Activated naive CD4-positive, alpha-beta T cell treated with anti-CD3 and anti-CD28 coated beads, Interleukin-2, amount 50 U/mL, for 24 hours (primary cell): ENCODE data around the gene MAST1.
A peak's percentile ranks its signal among the peaks of the same experiment; 100 is the strongest.
"Not testable (repeated sequence)": the region's sequence is repeated elsewhere in the genome, so short reads cannot be mapped to it uniquely, and the experiment has no call there.

Experiments
- H3K27ac Mint-ChIP-seq: one replicate; pipeline ENCODE4 v1.8.0; 2021; ENCODE audit warnings: mild to moderate bottlenecking, mixed read lengths
- H3K27me3 Mint-ChIP-seq: one replicate; pipeline ENCODE4 v1.8.0; 2021; ENCODE audit warnings: mixed read lengths
- H3K36me3 Mint-ChIP-seq: one replicate; pipeline ENCODE4 v1.8.0; 2021; ENCODE audit warnings: mixed read lengths
- H3K4me1 Mint-ChIP-seq: one replicate; pipeline ENCODE4 v1.8.0; 2021; ENCODE audit warnings: mixed read lengths
- H3K4me3 Mint-ChIP-seq: one replicate; pipeline ENCODE4 v1.8.0; 2021; ENCODE audit warnings: mild to moderate bottlenecking, mixed read lengths
- H3K9me3 Mint-ChIP-seq: one replicate; pipeline ENCODE4 v1.8.0; 2021; ENCODE audit warnings: mixed read lengths

Gene MAST1

GRCh38 chr19:12843999-12844732 is 5.9 kb downstream of the MAST1 start:
- H3K4me3 Mint-ChIP-seq = no peak overlapping the region
- no peaks in the 10 kb centered on the region for H3K36me3 Mint-ChIP-seq
- no peaks in the 10 kb centered on the region for H3K9me3 Mint-ChIP-seq
- H3K27me3 Mint-ChIP-seq = peaks cover 40% of the 10 kb centered on the region
- peaks cover 21% of the 10 kb centered on the region for H3K4me1 Mint-ChIP-seq
- H3K27ac Mint-ChIP-seq = no peak overlapping the region

- not testable (repeated sequence) for H3K9me3 Mint-ChIP-seq, H3K4me1 Mint-ChIP-seq, H3K27ac Mint-ChIP-seq, H3K36me3 Mint-ChIP-seq, H3K4me3 Mint-ChIP-seq
- H3K27me3 Mint-ChIP-seq = peaks cover 18% of the 10 kb centered on the region
These were observed 8.3 kb downstream of the MAST1 start for GRCh38 chr19:12846613-12847012.

- Mint-ChIP-seq H3K27me3 (peaks cover 13% of the 10 kb centered on the region), H3K4me3 (peak overlapping the region; percentile 70), H3K27ac (no peak overlapping the region), H3K9me3 (no peaks in the 10 kb centered on the region), H3K4me1 (peaks cover 3% of the 10 kb centered on the region), H3K36me3 (no peaks in the 10 kb centered on the region)
These were observed 9.1 kb downstream of the MAST1 start for GRCh38 chr19:12847159-12848139.

GRCh38 chr19:12856653-12857052 is 18.3 kb downstream of the MAST1 start:
- H3K4me3 Mint-ChIP-seq = no peak overlapping the region

GRCh38 chr19:12858041-12858928 is 20.0 kb downstream of the MAST1 start:
- H3K27ac Mint-ChIP-seq = no peak overlapping the region
- H3K9me3 Mint-ChIP-seq = peaks cover 5% of the 10 kb centered on the region
- peaks cover 2% of the 10 kb centered on the region for H3K36me3 Mint-ChIP-seq
- no peaks in the 10 kb centered on the region for H3K4me1 Mint-ChIP-seq
- no peaks in the 10 kb centered on the region for H3K27me3 Mint-ChIP-seq
- no peak overlapping the region for H3K4me3 Mint-ChIP-seq

More at GRCh38 chr19:12856653-12857052, 18.3 kb downstream of the MAST1 start:
- peaks cover 2% of the 10 kb centered on the region for H3K36me3 Mint-ChIP-seq
- H3K27ac Mint-ChIP-seq = no peak overlapping the region
- H3K27me3 Mint-ChIP-seq = no peaks in the 10 kb centered on the region
- H3K9me3 Mint-ChIP-seq = peaks cover 5% of the 10 kb centered on the region
- no peaks in the 10 kb centered on the region for H3K4me1 Mint-ChIP-seq

GRCh38 chr19:12859546-12859945 is 21.2 kb downstream of the MAST1 start:
- H3K27me3 Mint-ChIP-seq = no peaks in the 10 kb centered on the region
- peak overlapping the region; percentile 36 for H3K27ac Mint-ChIP-seq
- no peak overlapping the region for H3K4me3 Mint-ChIP-seq
- no peaks in the 10 kb centered on the region for H3K4me1 Mint-ChIP-seq
- H3K9me3 Mint-ChIP-seq = peaks cover 5% of the 10 kb centered on the region
- H3K36me3 Mint-ChIP-seq = peaks cover 2% of the 10 kb centered on the region

- H3K9me3 Mint-ChIP-seq = no peaks in the 10 kb centered on the region
- H3K4me1 Mint-ChIP-seq = peaks cover 9% of the 10 kb centered on the region
- H3K27me3 Mint-ChIP-seq = no peaks in the 10 kb centered on the region
- H3K4me3 Mint-ChIP-seq = no peak overlapping the region
- H3K36me3 Mint-ChIP-seq = no peaks in the 10 kb centered on the region
- no peak overlapping the region for H3K27ac Mint-ChIP-seq
These were observed 25.8 kb downstream of the MAST1 start for GRCh38 chr19:12864143-12864542.

- no peak overlapping the region for H3K27ac Mint-ChIP-seq
- H3K27me3 Mint-ChIP-seq = no peaks in the 10 kb centered on the region
- H3K9me3 Mint-ChIP-seq = no peaks in the 10 kb centered on the region
- H3K36me3 Mint-ChIP-seq = no peaks in the 10 kb centered on the region
- H3K4me1 Mint-ChIP-seq = peaks cover 9% of the 10 kb centered on the region
- H3K4me3 Mint-ChIP-seq = no peak overlapping the region
These were observed 26.7 kb downstream of the MAST1 start for GRCh38 chr19:12864721-12865715.

- Mint-ChIP-seq H3K4me1 (peaks cover 9% of the 10 kb centered on the region), H3K4me3 (peak overlapping the region; percentile 61), H3K27ac (no peak overlapping the region), H3K27me3 (no peaks in the 10 kb centered on the region), H3K36me3 (no peaks in the 10 kb centered on the region), H3K9me3 (no peaks in the 10 kb centered on the region)
These were observed 27.6 kb downstream of the MAST1 start for GRCh38 chr19:12865746-12866415.

- no peak overlapping the region for H3K27ac Mint-ChIP-seq
- peak overlapping the region; percentile 74 for H3K4me3 Mint-ChIP-seq
- peaks cover 9% of the 10 kb centered on the region for H3K4me1 Mint-ChIP-seq
These were observed 28.3 kb downstream of the MAST1 start for GRCh38 chr19:12866416-12867119.

GRCh38 chr19:12867120-12868099 is 29.1 kb downstream of the MAST1 start:
- Mint-ChIP-seq H3K27me3 (no peaks in the 10 kb centered on the region), H3K36me3 (peaks cover 7% of the 10 kb centered on the region), H3K4me1 (peaks cover 9% of the 10 kb centered on the region), H3K9me3 (peaks cover 5% of the 10 kb centered on the region), H3K27ac (no peak overlapping the region), H3K4me3 (peak overlapping the region; percentile 74)

More at GRCh38 chr19:12866416-12867119, 28.3 kb downstream of the MAST1 start:
- no peaks in the 10 kb centered on the region for H3K9me3 Mint-ChIP-seq
- no peaks in the 10 kb centered on the region for H3K27me3 Mint-ChIP-seq
- H3K36me3 Mint-ChIP-seq = no peaks in the 10 kb centered on the region

- peaks cover 5% of the 10 kb centered on the region for H3K9me3 Mint-ChIP-seq
- no peaks in the 10 kb centered on the region for H3K27me3 Mint-ChIP-seq
- H3K27ac Mint-ChIP-seq = no peak overlapping the region
- H3K36me3 Mint-ChIP-seq = peaks cover 9% of the 10 kb centered on the region
- H3K4me3 Mint-ChIP-seq = no peak overlapping the region
- H3K4me1 Mint-ChIP-seq = peaks cover 9% of the 10 kb centered on the region
These were observed 30.3 kb downstream of the MAST1 start for GRCh38 chr19:12868540-12869112.
